Naive thymus-derived CD8-positive, alpha-beta T cell (primary cell): ENCODE results near the gene GFI1. TPM values are rescaled to one million over a fixed set of nuclear protein-coding genes. Genes with fewer than 3 reads are reported as not detected.
A peak's percentile ranks its signal among the peaks of the same experiment; 100 is the strongest.
"Not testable (repeated sequence)": the region's sequence is repeated elsewhere in the genome, so short reads cannot be mapped to it uniquely, and the experiment has no call there.

Experiments
- ATAC-seq, 2 donors: fragments of 150-1000 bp; cut with Tn5 transposase in 1 of 2; sonication (Bioruptor Pico), chemical (Tn5 transposase) in 1 of 2; 1 replicate in 1 of 2; 2 replicates in 1 of 2; pipeline ENCODE4 v1.10.0; 2021; ENCODE audit warnings: mild to moderate bottlenecking in 2 of 2, moderate library complexity in 2 of 2
- POLR2A ChIA-PET: fragments of 350-600 bp; sonication (Branson Sonifier 250); formaldehyde crosslinking; loops from one replicate; lab custom pipeline; 2021; ENCODE audit warnings: antibody characterized with exemption; lab: Charles Lee
- DNase-seq, 10 donors: peaks; one replicate each; pipeline versions ENCODE4 v3.0.0 to v3.0.0-alpha.2; 2020 to 2022
- H3K27ac Mint-ChIP-seq, 10 donors: one replicate each; pipeline ENCODE4 v1.8.0; 2020 to 2022; ENCODE audit warnings: mild to moderate bottlenecking in 10 of 10, mixed read lengths in 10 of 10, moderate library complexity in 4 of 10, inconsistent platforms in 1 of 10
- H3K27me3 Mint-ChIP-seq, 5 donors: one replicate each; pipeline ENCODE4 v1.8.0; 2021 to 2022; ENCODE audit warnings: mixed read lengths in 5 of 5
- H3K36me3 Mint-ChIP-seq, 3 donors: one replicate each; pipeline ENCODE4 v1.8.0; 2020 to 2022; ENCODE audit warnings: mixed read lengths in 3 of 3, mild to moderate bottlenecking in 2 of 3, inconsistent platforms in 1 of 3
- H3K4me1 Mint-ChIP-seq, 4 donors: one replicate each; pipeline ENCODE4 v1.8.0; 2021 to 2022; ENCODE audit warnings: mixed read lengths in 4 of 4
- H3K4me3 Mint-ChIP-seq, 10 donors: one replicate each; pipeline ENCODE4 v1.8.0; 2020 to 2022; ENCODE audit warnings: mild to moderate bottlenecking in 10 of 10, mixed read lengths in 10 of 10, moderate library complexity in 6 of 10, inconsistent platforms in 1 of 10
- H3K9me3 Mint-ChIP-seq, 9 donors: one replicate each; pipeline ENCODE4 v1.8.0; 2020 to 2022; ENCODE audit warnings: mixed read lengths in 9 of 9, mild to moderate bottlenecking in 3 of 9, inconsistent platforms in 1 of 9, moderate library complexity in 1 of 9
- polyA plus RNA-seq, 3 donors: library from polyadenylated mRNA; unstranded; fragments of 300-500 nt; fragmentation: Illumina TruSeq; gene quantifications; one replicate each; pipeline ENCODE4 v1.2.3, GENCODE V29; 2021
- total RNA-seq, 8 experiments: library from RNA in 2 of 8; stranded (reverse) in 2 of 8; gene quantifications; one replicate each; pipeline ENCODE4 v1.2.3 and lab custom pipeline; 2021 to 2026

The GFI1 gene
- total RNA-seq = 10 to 100 TPM; 18.2 to 22.4 TPM
- polyA plus RNA-seq = 10 to 100 TPM in 1 of 3 donors, 1 to 10 TPM in 2; 5.6 to 12.4 (median 6.7) TPM
- total RNA-seq (lab: John Stamatoyannopoulos, UW) = 11.2 to 186 (median 95.6) reads per million in 6 experiments

- H3K36me3 Mint-ChIP-seq = no peaks in the 10 kb centered on the region
- DNase-seq = peak; percentile 33 to 80 (median 50)
- H3K27ac Mint-ChIP-seq = peak within 1 kb of the TSS; percentile 84 to 93 (median 90)
These were observed at the start of gene GFI1 for GRCh38 chr1:92486251-92487077. Gene GFI1, minus strand, starts transcription at chr1:92486925. Its CDS starts 3,438 bp downstream, at chr1:92483487.

GRCh38 chr1:92532371-92532770, 45.6 kb upstream of the GFI1 start:
- Mint-ChIP-seq H3K4me1 (peaks cover 18 to 47% (median 40%) of the 10 kb centered on the region in 4 donors), H3K9me3 (peaks cover 0 to 14% (median 2%) of the 10 kb centered on the region in 9 donors), H3K27ac (peak overlapping the region in 5 of 10 donors; percentile 5 to 94 (median 65)), H3K4me3 (peak overlapping the region in 2 of 10 donors; percentile 14 to 27)
- ATAC-seq, H3K36me3 Mint-ChIP-seq, DNase-seq, POLR2A ChIA-PET, H3K27me3 Mint-ChIP-seq: not testable (repeated sequence)

More at GRCh38 chr1:92486251-92487077, at the start of gene GFI1:
- ATAC-seq = peak; percentile 8 to 29
- peaks cover 12 to 43% (median 32%) of the 10 kb centered on the region in 4 donors for H3K4me1 Mint-ChIP-seq
- H3K9me3 Mint-ChIP-seq = no peaks in the 10 kb centered on the region
- no peaks in the 10 kb centered on the region for H3K27me3 Mint-ChIP-seq
- POLR2A ChIA-PET = interaction anchor here (0.6 to 5.2 kb wide), 10 partner anchors 9 to 169 kb away, joined by 3 to 56 read pairs (median 9); no protein-coding TSS in a partner anchor
- peak within 1 kb of the TSS; percentile 86 to 97 (median 92) for H3K4me3 Mint-ChIP-seq

- peaks cover 18 to 43% (median 38%) of the 10 kb centered on the region in 4 donors for H3K4me1 Mint-ChIP-seq
These were observed 45.2 kb upstream of the GFI1 start for GRCh38 chr1:92531939-92532338.

GRCh38 chr1:92527670-92528069, 40.9 kb upstream of the GFI1 start:
- peaks cover 0 to 14% (median 0%) of the 10 kb centered on the region in 9 donors for H3K9me3 Mint-ChIP-seq
- no peak for DNase-seq
- no peak for ATAC-seq
- no peak overlapping the region for H3K4me3 Mint-ChIP-seq
- POLR2A ChIA-PET = no interaction called here
- peaks cover 6 to 13% (median 11%) of the 10 kb centered on the region in 4 donors for H3K4me1 Mint-ChIP-seq
- no peak overlapping the region for H3K27ac Mint-ChIP-seq
- H3K36me3 Mint-ChIP-seq = no peaks in the 10 kb centered on the region
- H3K27me3 Mint-ChIP-seq = no peaks in the 10 kb centered on the region

More at GRCh38 chr1:92531939-92532338, 45.2 kb upstream of the GFI1 start:
- not testable (repeated sequence) for H3K36me3 Mint-ChIP-seq, H3K27me3 Mint-ChIP-seq, ATAC-seq, H3K4me3 Mint-ChIP-seq, DNase-seq
- Mint-ChIP-seq H3K27ac (peak overlapping the region in 4 of 10 donors; percentile 16 to 94 (median 72)), H3K9me3 (peaks cover 0 to 14% (median 2%) of the 10 kb centered on the region in 9 donors)
- POLR2A ChIA-PET = interaction anchor here (1.0 kb wide), 1 partner anchor 45 kb away, joined by 4 read pairs; the partner anchor contains the start of gene GFI1

GRCh38 chr1:92524944-92525590, 38.3 kb upstream of the GFI1 start:
- not testable (repeated sequence) for DNase-seq, H3K9me3 Mint-ChIP-seq, H3K27ac Mint-ChIP-seq, H3K27me3 Mint-ChIP-seq, H3K4me3 Mint-ChIP-seq, H3K36me3 Mint-ChIP-seq, H3K4me1 Mint-ChIP-seq, ATAC-seq
- POLR2A ChIA-PET = interaction anchor here (0.6 kb wide), 1 partner anchor 31 kb away, joined by 4 read pairs; no protein-coding TSS in a partner anchor

GRCh38 chr1:92519043-92519442, 32.3 kb upstream of the GFI1 start:
- Mint-ChIP-seq H3K27me3 (no peaks in the 10 kb centered on the region), H3K9me3 (no peaks in the 10 kb centered on the region), H3K36me3 (no peaks in the 10 kb centered on the region), H3K27ac (peak overlapping the region in 2 of 10 donors; percentile 5 to 7), H3K4me1 (peaks cover 0 to 3% (median under 1%) of the 10 kb centered on the region in 4 donors), H3K4me3 (no peak overlapping the region)
- no peak for DNase-seq
- no peak for ATAC-seq
- POLR2A ChIA-PET = no interaction called here

GRCh38 chr1:92516574-92516973, 29.8 kb upstream of the GFI1 start:
- Mint-ChIP-seq H3K27me3 (no peaks in the 10 kb centered on the region), H3K4me1 (peaks cover 0 to 5% (median 0%) of the 10 kb centered on the region in 4 donors), H3K9me3 (no peaks in the 10 kb centered on the region), H3K4me3 (no peak overlapping the region), H3K27ac (no peak overlapping the region), H3K36me3 (no peaks in the 10 kb centered on the region)
- DNase-seq (no peak), ATAC-seq (no peak)
- POLR2A ChIA-PET = no interaction called here

- no peak for ATAC-seq
- DNase-seq = no peak
- H3K4me3 Mint-ChIP-seq = no peak overlapping the region
- H3K9me3 Mint-ChIP-seq = no peaks in the 10 kb centered on the region
- no peaks in the 10 kb centered on the region for H3K27me3 Mint-ChIP-seq
- POLR2A ChIA-PET = no interaction called here
- H3K36me3 Mint-ChIP-seq = no peaks in the 10 kb centered on the region
- H3K27ac Mint-ChIP-seq = peak overlapping the region in 1 of 10 donors; percentile 12
- H3K4me1 Mint-ChIP-seq = peaks cover 0 to 5% (median 0%) of the 10 kb centered on the region in 4 donors
These were observed 29.1 kb upstream of the GFI1 start for GRCh38 chr1:92515796-92516201.

- H3K4me1 Mint-ChIP-seq = peaks cover 0 to 3% (median 0%) of the 10 kb centered on the region in 4 donors
- POLR2A ChIA-PET = no interaction called here
These were observed 24.8 kb upstream of the GFI1 start for GRCh38 chr1:92511541-92511940.

GRCh38 chr1:92509619-92510018, 22.9 kb upstream of the GFI1 start:
- no peaks in the 10 kb centered on the region for H3K36me3 Mint-ChIP-seq
- no peaks in the 10 kb centered on the region for H3K27me3 Mint-ChIP-seq
- H3K27ac Mint-ChIP-seq = no peak overlapping the region
- no peaks in the 10 kb centered on the region for H3K9me3 Mint-ChIP-seq
- POLR2A ChIA-PET = no interaction called here
- DNase-seq (no peak), ATAC-seq (no peak)
- no peak overlapping the region for H3K4me3 Mint-ChIP-seq
- peaks cover 2 to 10% (median 5%) of the 10 kb centered on the region in 4 donors for H3K4me1 Mint-ChIP-seq

More at GRCh38 chr1:92511541-92511940, 24.8 kb upstream of the GFI1 start:
- Mint-ChIP-seq H3K9me3 (no peaks in the 10 kb centered on the region), H3K36me3 (no peaks in the 10 kb centered on the region), H3K27ac (peak overlapping the region in 1 of 10 donors; percentile 66), H3K4me3 (no peak overlapping the region), H3K27me3 (no peaks in the 10 kb centered on the region)
- ATAC-seq (no peak), DNase-seq (no peak)

GRCh38 chr1:92505015-92505692, 18.4 kb upstream of the GFI1 start:
- H3K36me3 Mint-ChIP-seq = no peaks in the 10 kb centered on the region
- no peak for ATAC-seq
- H3K9me3 Mint-ChIP-seq = no peaks in the 10 kb centered on the region
- H3K4me3 Mint-ChIP-seq = no peak overlapping the region
- H3K27me3 Mint-ChIP-seq = no peaks in the 10 kb centered on the region
- peak overlapping the region in 2 of 10 donors; percentile 9 to 44 for H3K27ac Mint-ChIP-seq
- no peak for DNase-seq
- H3K4me1 Mint-ChIP-seq = peaks cover 7 to 20% (median 17%) of the 10 kb centered on the region in 4 donors
- POLR2A ChIA-PET = no interaction called here
